Inflammatory macrophage treated with lipopolysaccharide for 4 hours (primary cell): ENCODE results near the gene TPGS1.

Source experiments
- DNase-seq: peaks from one replicate; pipeline ENCODE4 v3.0.0-alpha.2; 2020

The TPGS1 gene, protein sequence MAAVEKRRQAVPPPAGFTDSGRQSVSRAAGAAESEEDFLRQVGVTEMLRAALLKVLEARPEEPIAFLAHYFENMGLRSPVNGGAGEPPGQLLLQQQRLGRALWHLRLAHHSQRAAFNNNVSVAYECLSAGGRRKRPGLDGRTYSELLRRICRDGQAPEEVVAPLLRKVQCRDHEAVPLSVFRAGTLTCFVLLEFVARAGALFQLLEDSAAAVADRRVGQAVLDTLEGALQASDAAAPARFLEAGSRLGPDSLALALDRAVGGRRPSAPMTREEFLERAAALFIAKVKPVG

GRCh38 chr19:507286-508203 is at the start of gene TPGS1:
TSS of gene TPGS1 (plus strand) at chr19:507497. CDS start at chr19:507507, 10 bp downstream.
- peak; percentile 66 for DNase-seq

DNA sequence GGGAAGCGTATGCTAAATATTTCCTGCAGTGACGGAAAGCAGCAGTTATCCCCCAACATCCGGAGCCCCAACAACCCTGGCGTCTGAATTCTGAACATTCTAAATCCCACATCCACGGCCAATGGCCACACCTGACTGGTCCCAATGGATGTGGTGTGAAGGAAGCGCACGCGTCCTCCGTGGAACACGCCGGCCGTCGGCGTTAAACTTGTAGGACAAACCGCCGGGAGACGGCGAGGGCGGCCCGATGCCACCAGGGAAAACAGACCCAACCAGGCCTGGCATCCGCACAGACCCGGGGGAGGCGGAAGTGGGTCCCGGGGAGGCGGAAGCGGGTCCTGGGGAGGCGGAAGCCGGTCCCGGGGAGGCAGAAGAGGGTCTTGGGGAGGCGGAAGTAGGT is 49.7 kb upstream of the TPGS1 start:
- no peak for DNase-seq

DNA sequence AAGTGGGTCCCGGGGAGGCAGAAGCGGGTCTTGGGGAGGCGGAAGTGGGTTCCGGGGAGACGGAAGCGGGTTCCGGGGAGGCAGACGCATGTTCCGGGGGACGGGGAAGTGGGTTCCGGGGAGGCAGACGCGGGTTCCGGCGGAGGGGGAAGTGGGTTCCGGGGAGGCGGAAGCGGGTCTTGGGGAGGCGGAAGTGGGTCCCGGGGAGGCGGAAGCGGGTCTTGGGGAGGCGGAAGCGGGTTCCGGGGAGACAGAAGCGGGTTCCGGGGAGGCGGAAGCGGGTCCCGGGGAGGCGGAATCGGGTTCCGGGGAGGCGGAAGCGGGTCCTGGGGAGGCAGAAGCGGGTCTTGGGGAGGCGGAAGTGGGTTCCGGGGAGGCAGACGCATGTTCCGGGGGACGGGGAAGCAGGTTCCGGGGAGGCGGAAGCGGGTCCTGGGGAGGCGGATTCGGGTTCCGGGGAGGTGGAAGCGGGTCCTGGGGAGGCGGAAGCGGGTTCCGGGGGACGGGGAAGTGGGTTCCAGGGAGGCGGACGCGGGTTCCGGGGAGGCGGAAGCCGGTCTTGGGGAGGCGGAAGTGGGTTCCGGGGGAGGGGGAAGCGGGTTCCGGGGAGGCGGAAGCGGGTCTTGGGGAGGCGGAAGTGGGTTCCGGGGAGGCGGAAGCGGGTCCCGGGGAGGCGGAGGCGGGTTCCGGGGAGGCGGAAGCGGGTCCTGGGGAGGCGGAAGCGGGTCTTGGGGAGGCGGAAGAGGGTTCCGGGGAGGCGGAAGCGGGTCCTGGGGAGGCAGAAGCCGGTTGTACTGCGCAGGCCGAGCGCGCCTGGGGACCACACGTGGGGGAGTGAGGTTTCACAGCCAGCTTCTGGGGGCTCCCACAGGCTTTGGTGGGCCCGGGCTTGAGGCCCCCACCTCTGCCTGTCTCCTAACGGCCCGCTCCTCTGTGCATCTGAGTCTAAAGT is 48.9 kb upstream of the TPGS1 start:
- no peak for DNase-seq

DNA sequence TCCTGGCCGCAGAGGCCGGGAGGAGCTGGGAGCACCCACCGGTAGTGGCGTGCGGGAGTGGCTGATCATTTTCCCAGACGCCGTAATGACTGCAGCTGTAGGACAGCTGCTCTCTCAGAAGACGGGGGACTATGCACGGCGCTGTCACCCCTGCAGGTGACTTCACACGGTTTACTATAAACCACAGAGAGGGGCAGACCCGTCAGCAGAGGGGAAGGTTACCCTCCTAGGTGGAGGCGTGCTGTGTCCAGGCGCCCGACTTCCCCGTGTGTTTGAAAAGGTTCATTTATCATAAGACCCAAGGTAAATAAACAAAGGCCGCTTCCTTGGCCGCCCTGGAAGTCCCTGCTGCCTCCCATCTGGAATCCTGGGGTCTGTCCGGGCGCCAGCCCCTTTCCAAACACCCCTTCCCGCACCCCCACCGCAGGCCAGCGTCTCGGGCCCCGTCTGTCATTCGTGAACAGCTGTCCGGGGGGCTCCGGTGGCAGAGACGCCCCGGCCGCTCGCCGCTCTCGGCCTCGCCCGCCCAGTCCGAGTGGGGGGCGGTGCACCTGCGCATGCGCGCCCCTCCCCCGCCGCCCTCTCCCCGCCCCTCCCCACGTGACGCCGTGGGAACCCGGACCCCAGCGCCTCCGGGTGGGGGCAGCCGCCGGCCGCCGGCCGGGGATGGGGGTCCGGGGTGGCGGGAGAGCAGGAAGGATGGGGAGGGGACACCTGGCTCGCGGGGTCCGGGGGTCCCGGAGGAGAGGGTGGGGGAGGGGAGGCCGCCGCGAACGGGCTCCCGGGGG is 47.4 kb upstream of the TPGS1 start:
- no peak for DNase-seq

DNA sequence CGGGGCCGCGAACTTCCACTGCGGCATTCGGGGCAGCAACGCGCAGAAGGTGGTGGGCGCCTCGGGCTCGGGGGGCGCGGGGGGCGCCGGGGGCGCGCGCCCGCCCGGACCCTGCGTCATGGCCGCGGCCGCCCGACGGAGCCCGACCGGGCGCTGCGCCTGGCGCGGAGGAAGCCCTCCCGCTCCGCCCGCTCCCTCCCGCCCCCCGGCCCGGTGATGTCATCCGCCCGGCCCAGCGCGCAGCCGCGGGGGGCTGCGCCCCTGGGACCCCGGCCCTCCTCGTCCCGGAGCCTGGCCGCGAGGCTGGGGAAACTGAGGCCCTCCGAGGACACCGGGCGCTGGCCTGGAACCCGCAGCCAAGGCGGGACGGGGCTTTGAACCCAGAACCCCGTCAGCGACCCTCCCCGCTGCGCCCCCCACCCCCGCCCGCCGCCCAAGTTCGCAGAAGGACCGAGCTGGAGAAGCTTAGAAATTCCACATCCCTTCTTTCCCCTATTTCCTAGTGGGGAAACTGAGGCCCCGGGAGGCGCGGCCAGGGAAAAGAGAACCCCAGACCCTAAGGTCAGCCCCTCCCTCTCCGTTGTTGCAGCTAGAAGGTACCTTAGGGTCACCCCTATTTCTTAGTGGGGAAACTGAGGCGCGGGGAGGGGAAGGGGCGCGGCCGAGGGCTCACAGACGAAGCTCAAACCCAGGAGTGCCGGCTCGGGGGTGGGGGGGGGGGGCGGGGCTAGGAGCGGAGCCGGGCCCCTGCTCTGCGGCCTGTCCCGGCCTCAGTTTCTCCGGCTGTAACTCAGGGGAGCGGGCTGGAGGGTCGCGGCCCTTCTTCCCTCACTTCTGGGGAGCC is 46.2 kb upstream of the TPGS1 start, which contains the start of gene SHC2:
Gene SHC2, minus strand, starts transcription at position 157 of the 844 bp plus-strand sequence. Its CDS starts 37 bp downstream, at position 120.
- DNase-seq: no peak

DNA sequence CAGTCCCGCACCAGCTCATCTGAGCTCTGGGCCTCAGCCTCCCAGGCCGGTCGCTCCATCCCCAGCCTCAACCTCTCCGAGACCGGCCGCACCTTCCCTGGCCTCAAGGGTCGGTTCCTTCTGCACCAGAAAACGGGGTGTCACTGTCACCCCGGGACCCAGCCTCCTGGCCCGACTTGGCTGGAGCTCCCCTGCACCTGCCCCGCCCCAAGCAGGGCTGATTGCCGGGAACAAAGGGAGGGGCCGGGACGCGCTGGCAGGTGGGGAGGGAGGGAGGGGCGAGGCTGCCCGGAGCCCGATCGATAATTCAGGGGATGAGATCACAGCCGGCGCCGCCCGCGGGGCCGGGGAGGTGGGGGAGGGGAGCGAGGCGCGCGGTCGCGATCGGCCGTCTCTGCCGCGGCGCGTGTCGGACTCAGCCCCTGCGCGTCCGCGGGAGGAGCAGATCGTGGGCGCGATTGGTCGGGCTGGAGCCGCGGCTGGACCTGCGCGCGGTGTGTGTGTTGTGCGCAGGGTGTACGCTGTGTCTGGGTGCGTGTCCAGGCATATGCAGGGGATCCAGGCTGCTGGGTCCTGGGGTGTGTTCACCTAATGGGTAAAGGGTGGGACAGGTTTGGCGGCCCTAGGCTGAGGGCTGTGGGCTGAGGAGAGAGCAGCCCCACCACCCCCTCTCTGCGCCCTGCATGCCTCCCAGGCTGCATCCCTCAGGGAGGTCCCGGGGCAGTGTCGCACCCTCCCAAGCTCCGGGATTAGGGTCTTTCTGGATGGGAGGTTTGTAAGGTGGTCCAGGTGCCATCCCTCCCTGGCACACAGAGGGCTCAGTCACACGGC is 45.4 kb upstream of the TPGS1 start:
- no peak for DNase-seq

DNA sequence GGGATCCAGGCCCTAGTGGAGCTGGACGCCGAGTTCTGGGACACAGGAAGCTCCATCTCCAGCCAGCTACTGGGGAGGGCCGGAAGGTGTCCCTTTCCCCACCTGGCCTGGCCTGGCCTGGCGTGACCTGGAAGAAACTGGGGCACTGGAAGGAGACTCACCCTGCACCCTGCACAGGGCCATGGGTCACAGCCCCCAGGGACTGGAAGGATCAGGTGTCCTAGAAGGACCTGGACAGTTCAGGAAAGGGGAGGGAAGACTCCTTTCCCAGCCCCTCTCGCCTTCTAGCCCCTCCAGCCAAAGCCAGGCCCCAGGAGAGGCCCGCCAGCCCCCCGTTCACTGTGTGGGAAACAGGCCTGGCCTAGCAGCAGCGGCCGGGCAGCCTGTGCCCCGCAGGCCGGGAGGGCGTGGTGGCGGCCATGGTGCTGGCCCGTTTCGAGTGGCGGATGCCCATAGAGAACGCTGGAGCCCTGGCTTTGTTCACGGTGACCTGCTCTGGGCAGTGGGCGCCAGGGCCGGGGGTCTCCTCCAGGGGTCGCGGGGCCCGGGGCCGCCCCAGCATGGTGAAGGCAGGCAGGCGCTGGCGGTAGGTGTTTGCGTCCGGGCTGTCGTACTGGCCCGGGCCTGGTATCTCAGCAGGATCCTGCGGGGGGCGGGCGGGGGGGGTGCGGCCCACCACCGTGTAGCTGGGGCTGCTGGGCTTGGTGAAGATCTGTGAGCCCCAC is 43.7 kb upstream of the TPGS1 start:
- DNase-seq: no peak

DNA sequence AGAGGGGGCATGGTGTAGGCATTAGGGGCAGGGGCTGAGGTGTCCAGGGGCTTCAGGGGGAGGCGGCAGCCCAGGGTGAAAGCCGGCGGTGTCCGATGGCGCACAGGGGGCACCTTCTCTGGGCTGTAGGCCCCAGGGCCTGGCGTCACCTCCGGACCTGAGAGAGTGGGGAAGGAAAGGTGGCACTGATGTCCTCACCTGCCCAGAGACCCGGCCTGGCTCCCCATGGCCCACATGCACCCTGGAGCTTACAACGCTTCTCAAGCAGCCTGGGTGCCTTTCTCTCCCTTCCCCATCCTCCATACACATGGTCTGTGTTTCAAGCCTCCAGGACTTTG is 43.1 kb upstream of the TPGS1 start:
- no peak for DNase-seq

- DNase-seq: no peak
Measured at GRCh38 chr19:465056-465816, 42.1 kb upstream of the TPGS1 start.

GRCh38 chr19:467554-467953 is 39.7 kb upstream of the TPGS1 start:
- no peak for DNase-seq

GRCh38 chr19:468587-469256 is 38.6 kb upstream of the TPGS1 start:
- no peak for DNase-seq

GRCh38 chr19:469833-470232 is 37.5 kb upstream of the TPGS1 start:
- no peak for DNase-seq

- DNase-seq: no peak
Measured at GRCh38 chr19:470701-471100, 36.6 kb upstream of the TPGS1 start.

DNA sequence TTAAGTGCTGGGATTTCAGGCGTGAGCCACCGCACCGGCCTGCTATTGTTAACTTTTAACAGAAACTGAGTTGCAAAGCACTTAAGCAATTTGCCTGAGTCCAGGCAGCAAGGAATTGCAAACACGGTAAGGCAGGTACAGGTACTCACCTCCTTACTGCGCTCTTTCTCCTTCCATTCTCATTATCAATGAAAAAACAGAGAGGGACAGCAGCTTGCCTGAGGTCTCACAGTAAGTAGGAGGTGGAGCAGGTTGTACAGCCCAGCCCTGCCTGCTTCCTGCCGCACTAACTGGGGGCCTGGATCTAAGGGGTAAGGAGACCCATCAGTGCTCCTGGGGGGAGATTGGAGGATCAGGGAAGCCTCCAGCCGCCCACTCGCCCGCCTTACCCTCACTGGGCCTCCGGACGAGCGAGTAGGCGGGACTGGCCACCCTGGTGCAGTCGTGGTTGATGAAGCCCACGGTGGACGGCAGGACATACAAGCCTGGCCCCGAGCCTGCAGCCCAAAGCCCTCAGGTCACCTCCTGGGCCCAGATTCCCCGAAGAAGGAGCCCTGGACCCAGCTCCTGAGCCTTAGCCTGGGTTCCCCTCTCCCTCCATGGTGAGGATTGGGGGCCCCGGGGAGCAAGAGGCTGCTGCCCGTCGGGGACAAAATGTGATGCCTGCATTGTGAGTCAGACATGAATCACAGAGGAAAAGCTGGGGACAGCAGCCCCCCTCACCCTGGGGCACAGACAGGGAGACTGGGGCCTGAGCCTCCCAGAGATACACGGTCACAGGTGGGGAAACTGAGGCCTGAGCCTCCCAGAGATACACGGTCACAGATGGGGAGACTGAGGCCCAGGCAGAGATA is 35.1 kb upstream of the TPGS1 start:
- DNase-seq: no peak

- no peak for DNase-seq
Measured at GRCh38 chr19:474126-475078, 32.9 kb upstream of the TPGS1 start.

DNA sequence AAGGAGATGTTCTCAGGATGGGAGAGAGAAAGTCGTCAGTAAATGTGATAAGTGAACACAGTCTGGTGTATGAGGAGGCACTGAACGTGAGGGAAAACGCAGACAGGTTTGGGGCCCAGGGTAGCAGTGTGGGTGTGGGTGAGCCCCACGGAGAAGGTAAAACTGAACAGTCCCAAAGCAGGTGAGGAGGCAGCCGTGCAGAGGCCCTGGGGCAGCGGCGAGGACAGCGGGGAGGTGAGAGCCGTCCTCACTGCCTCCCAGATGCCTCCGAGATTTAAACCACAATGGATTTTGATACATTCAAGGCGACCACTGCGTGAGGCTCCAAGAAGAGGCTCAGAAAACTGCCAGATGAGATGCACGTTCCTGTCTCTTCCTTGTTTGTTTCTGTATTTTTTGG is 31.9 kb upstream of the TPGS1 start:
- no peak for DNase-seq
